Measurements from ENCODE around the gene SF3A2. TPM values are rescaled to one million over a fixed set of nuclear protein-coding genes. Genes with fewer than 3 reads are reported as not detected.
"Not testable (repeated sequence)": the region's sequence is repeated elsewhere in the genome, so short reads cannot be mapped to it uniquely, and the experiment has no call there.

SF3A2 gene
- total and polyA plus RNA-seq, 4 donors, result 37.2 to 113 (median 63.0) TPM

DNA sequence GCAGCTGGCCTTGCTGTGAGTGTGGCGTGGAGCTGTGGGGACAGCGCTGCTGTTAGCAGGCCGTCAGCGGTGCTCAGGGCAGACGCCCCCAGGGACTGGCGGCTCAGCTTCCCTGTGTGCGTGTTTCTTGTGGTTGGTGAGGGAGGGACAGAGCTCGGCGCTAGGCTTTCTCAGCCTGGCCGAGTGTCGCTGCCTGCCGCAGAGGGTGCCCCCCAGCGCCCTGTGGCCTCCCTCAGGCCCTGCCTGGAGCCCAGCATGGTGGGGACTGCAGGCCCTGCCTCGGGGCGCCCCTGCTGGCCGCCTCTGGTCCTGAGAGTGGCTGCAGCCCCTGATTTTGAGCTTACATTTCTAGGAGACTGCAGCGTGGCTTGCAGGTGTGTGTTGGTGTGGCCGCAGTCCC lies 37.4 kb upstream of the SF3A2 start:
- peaks cover 0 to 57% (median 13%) of the 10 kb centered on the region in 4 donors for H3K36me3 ChIP-seq (ENCODE audit: control insufficient read depth in 4 of 4, insufficient read depth in 4 of 4, low read length in 4 of 4)
- H3K4me3 ChIP-seq, result no peak overlapping the region
- DNase-seq (no peak), ATAC-seq (ENCODE audit: insufficient read depth, low FRiP score) (no peak)
- no peaks in the 10 kb centered on the region for H3K9me3 ChIP-seq (ENCODE audit: control insufficient read depth in 4 of 4, insufficient read depth in 3 of 4, low read length in 3 of 4)
- no peaks in the 10 kb centered on the region for H3K4me1 ChIP-seq (ENCODE audit: control insufficient read depth in 5 of 5, insufficient read depth in 5 of 5, low read length in 5 of 5)
- no peak overlapping the region for H3K27ac ChIP-seq (ENCODE audit: low read depth in 1 of 2, low read length in 1 of 2)
- TF ChIP-seq CTCF (IDR thresholded peaks at IDR 0.05; ENCODE audit: control extremely low read depth, extremely low read depth), result no peak
- no peaks in the 10 kb centered on the region for H3K27me3 ChIP-seq (ENCODE audit: control insufficient read depth in 3 of 3, insufficient read depth in 3 of 3, low read length in 2 of 3)
- no peak overlapping the region for H3K9ac ChIP-seq (ENCODE audit: insufficient read depth in 1 of 2, low read length in 2 of 2)
- 75 to 83% methylated on average over 18 of the region's 18 CpGs for WGBS, 2 donors

- Histone ChIP-seq H3K4me3 (no peak overlapping the region), H3K9me3 (ENCODE audit: control insufficient read depth in 4 of 4, insufficient read depth in 3 of 4, low read length in 3 of 4) (no peaks in the 10 kb centered on the region), H3K4me1 (ENCODE audit: control insufficient read depth in 5 of 5, insufficient read depth in 5 of 5, low read length in 5 of 5) (no peaks in the 10 kb centered on the region), H3K27ac (ENCODE audit: low read depth in 1 of 2, low read length in 1 of 2) (no peak overlapping the region), H3K27me3 (ENCODE audit: control insufficient read depth in 3 of 3, insufficient read depth in 3 of 3, low read length in 2 of 3) (no peaks in the 10 kb centered on the region), H3K36me3 (ENCODE audit: control insufficient read depth in 4 of 4, insufficient read depth in 4 of 4, low read length in 4 of 4) (peaks cover 0 to 49% (median 10%) of the 10 kb centered on the region in 4 donors), H3K9ac (ENCODE audit: insufficient read depth in 1 of 2, low read length in 2 of 2) (no peak overlapping the region)
- 92 to 95% methylated on average over 33 to 37 of the region's 37 CpGs for WGBS, 2 donors
- no peak for TF ChIP-seq CTCF (IDR thresholded peaks at IDR 0.05; ENCODE audit: control extremely low read depth, extremely low read depth)
- DNase-seq (no peak), ATAC-seq (ENCODE audit: insufficient read depth, low FRiP score) (no peak)
Observed at GRCh38 chr19:2199861-2200623, 36.6 kb upstream of the SF3A2 start.

DNA sequence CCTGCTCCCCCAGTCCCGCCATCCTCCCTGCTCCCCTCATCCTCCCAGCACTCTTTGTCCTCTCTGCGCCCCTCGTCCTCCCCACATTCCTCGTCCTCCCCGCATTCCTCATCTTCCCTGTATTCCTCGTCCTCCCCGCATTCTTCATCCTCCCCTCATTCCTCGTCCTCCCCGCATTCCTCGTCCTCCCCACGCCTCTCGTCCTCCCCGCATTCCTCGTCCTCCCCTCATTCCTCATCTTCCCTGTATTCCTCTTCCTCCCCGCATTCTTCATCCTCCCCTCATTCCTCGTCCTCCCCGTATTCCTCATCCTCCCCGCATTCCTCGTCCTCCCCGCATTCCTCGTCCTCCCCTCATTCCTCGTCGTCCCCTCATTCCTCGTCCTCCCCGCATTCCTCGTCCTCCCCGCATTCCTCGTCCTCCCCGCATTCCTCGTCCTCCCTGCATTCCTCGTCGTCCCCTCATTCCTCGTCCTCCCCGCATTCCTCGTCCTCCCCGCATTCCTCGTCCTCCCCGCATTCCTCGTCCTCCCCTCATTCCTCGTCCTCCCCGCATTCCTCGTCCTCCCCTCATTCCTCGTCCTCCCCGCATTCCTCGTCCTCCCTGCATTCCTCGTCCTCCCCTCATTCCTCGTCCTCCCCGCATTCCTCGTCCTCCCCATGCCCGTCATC lies 35.9 kb upstream of the SF3A2 start:
- not testable (repeated sequence) for H3K4me3 ChIP-seq; H3K9me3 ChIP-seq (ENCODE audit: control insufficient read depth in 4 of 4, insufficient read depth in 3 of 4, low read length in 3 of 4); H3K9ac ChIP-seq (ENCODE audit: insufficient read depth in 1 of 2, low read length in 2 of 2); H3K27me3 ChIP-seq (ENCODE audit: control insufficient read depth in 3 of 3, insufficient read depth in 3 of 3, low read length in 2 of 3); ATAC-seq (ENCODE audit: insufficient read depth, low FRiP score); DNase-seq; H3K4me1 ChIP-seq (ENCODE audit: control insufficient read depth in 5 of 5, insufficient read depth in 5 of 5, low read length in 5 of 5); H3K27ac ChIP-seq (ENCODE audit: low read depth in 1 of 2, low read length in 1 of 2)
- WGBS, 2 donors, result 95 to 97% methylated on average over 50 of the region's 50 CpGs
- H3K36me3 ChIP-seq (ENCODE audit: control insufficient read depth in 4 of 4, insufficient read depth in 4 of 4, low read length in 4 of 4), result peaks cover 0 to 42% (median 8%) of the 10 kb centered on the region in 4 donors

- Histone ChIP-seq H3K9ac (ENCODE audit: insufficient read depth in 1 of 2, low read length in 2 of 2) (no peak overlapping the region), H3K27ac (ENCODE audit: low read depth in 1 of 2, low read length in 1 of 2) (no peak overlapping the region), H3K4me1 (ENCODE audit: control insufficient read depth in 5 of 5, insufficient read depth in 5 of 5, low read length in 5 of 5) (no peaks in the 10 kb centered on the region), H3K36me3 (ENCODE audit: control insufficient read depth in 4 of 4, insufficient read depth in 4 of 4, low read length in 4 of 4) (peaks cover 0 to 39% (median 6%) of the 10 kb centered on the region in 4 donors), H3K4me3 (no peak overlapping the region), H3K9me3 (ENCODE audit: control insufficient read depth in 4 of 4, insufficient read depth in 3 of 4, low read length in 3 of 4) (no peaks in the 10 kb centered on the region), H3K27me3 (ENCODE audit: control insufficient read depth in 3 of 3, insufficient read depth in 3 of 3, low read length in 2 of 3) (no peaks in the 10 kb centered on the region)
- 93 to 97% methylated on average over 21 of the region's 21 CpGs for WGBS, 2 donors
- no peak for TF ChIP-seq CTCF (IDR thresholded peaks at IDR 0.05; ENCODE audit: control extremely low read depth, extremely low read depth)
- no peak for ATAC-seq (ENCODE audit: insufficient read depth, low FRiP score)
- no peak for DNase-seq
Observed at GRCh38 chr19:2201473-2202148, 35.0 kb upstream of the SF3A2 start.

Data from lung (tissue), 12 donors.